Mucosa of rectum (tissue), 2 donors: ENCODE measurements around the gene ABAT.

Experiments used
- H3K27ac ChIP-seq, 2 donors: one replicate each; pipeline ENCODE4 v1.7.0; 2013; ENCODE audit warnings: inconsistent platforms in 2 of 2, low read depth in 2 of 2, low read length in 2 of 2
- H3K27me3 ChIP-seq, 2 donors: one replicate each; pipeline ENCODE4 v1.7.0; 2013; ENCODE audit warnings: low read length in 2 of 2; ENCODE audit not compliant: control insufficient read depth in 2 of 2, insufficient read depth in 2 of 2
- H3K36me3 ChIP-seq, 2 donors: one replicate each; pipeline ENCODE4 v1.7.0; 2013; ENCODE audit warnings: low read length in 2 of 2; ENCODE audit not compliant: control insufficient read depth in 2 of 2, insufficient read depth in 2 of 2
- H3K4me1 ChIP-seq, 2 donors: one replicate each; pipeline ENCODE4 v1.7.0; 2013; ENCODE audit warnings: low read length in 2 of 2, mild to moderate bottlenecking in 1 of 2; ENCODE audit not compliant: control insufficient read depth in 2 of 2, insufficient read depth in 2 of 2
- H3K4me3 ChIP-seq, 2 donors: one replicate each; pipeline ENCODE4 v1.7.0; 2013; ENCODE audit warnings: low read length in 2 of 2
- H3K9ac ChIP-seq, 2 donors: one replicate each; pipeline ENCODE4 v1.7.0; 2013; ENCODE audit warnings: low read length in 2 of 2, low read depth in 1 of 2, mild to moderate bottlenecking in 1 of 2
- H3K9me3 ChIP-seq, 2 donors: one replicate each; pipeline ENCODE4 v1.7.0; 2013; ENCODE audit warnings: low read length in 2 of 2; ENCODE audit not compliant: control insufficient read depth in 2 of 2
- donor health status: healthy.
- donor health status: Normal muscosa, but diverticular disease.

Gene ABAT

GRCh38 chr16:8761078-8761477 lies 86.7 kb downstream of the ABAT start:
- Histone ChIP-seq H3K27ac (no peak overlapping the region), H3K9me3 (no peaks in the 10 kb centered on the region), H3K9ac (no peak overlapping the region), H3K4me1 (no peaks in the 10 kb centered on the region), H3K4me3 (no peak overlapping the region), H3K27me3 (no peaks in the 10 kb centered on the region), H3K36me3 (peaks cover 0 to 9% of the 10 kb centered on the region in 2 donors)

GRCh38 chr16:8762254-8762653 lies 87.8 kb downstream of the ABAT start:
- peaks cover 0 to 9% of the 10 kb centered on the region in 2 donors for H3K36me3 ChIP-seq
- H3K27me3 ChIP-seq = no peaks in the 10 kb centered on the region
- no peak overlapping the region for H3K4me3 ChIP-seq
- no peaks in the 10 kb centered on the region for H3K4me1 ChIP-seq
- no peaks in the 10 kb centered on the region for H3K9me3 ChIP-seq
- H3K27ac ChIP-seq = no peak overlapping the region
- no peak overlapping the region for H3K9ac ChIP-seq

DNA sequence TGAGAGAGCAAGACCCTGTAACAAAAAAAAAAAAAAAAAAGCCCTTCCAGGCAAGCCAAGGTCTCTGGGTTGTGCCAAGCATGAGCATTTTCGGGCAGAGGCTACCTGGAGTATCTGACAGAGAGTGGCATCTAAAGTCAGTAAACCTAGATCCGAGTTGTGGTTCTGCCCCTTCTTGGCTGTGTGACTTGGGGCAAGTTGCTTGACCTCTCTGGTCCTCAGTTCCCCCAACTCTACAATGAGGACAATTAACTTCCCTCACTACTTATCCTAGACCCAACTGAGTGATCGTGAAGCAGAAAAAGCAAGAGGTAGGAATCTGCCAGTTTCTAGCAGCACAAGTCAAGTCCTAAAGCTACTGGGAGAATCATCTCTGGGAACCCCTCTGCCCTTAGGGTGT lies 88.7 kb downstream of the ABAT start:
- Histone ChIP-seq H3K9me3 (no peaks in the 10 kb centered on the region), H3K27me3 (no peaks in the 10 kb centered on the region), H3K9ac (no peak overlapping the region), H3K4me3 (no peak overlapping the region), H3K36me3 (peaks cover 0 to 11% of the 10 kb centered on the region in 2 donors), H3K4me1 (no peaks in the 10 kb centered on the region), H3K27ac (no peak overlapping the region)

- Histone ChIP-seq H3K9ac (no peak overlapping the region), H3K9me3 (no peaks in the 10 kb centered on the region), H3K27me3 (no peaks in the 10 kb centered on the region), H3K27ac (no peak overlapping the region), H3K4me1 (no peaks in the 10 kb centered on the region), H3K36me3 (peaks cover 0 to 17% of the 10 kb centered on the region in 2 donors), H3K4me3 (no peak overlapping the region)
Measured at GRCh38 chr16:8763899-8764298, 89.5 kb downstream of the ABAT start.

DNA sequence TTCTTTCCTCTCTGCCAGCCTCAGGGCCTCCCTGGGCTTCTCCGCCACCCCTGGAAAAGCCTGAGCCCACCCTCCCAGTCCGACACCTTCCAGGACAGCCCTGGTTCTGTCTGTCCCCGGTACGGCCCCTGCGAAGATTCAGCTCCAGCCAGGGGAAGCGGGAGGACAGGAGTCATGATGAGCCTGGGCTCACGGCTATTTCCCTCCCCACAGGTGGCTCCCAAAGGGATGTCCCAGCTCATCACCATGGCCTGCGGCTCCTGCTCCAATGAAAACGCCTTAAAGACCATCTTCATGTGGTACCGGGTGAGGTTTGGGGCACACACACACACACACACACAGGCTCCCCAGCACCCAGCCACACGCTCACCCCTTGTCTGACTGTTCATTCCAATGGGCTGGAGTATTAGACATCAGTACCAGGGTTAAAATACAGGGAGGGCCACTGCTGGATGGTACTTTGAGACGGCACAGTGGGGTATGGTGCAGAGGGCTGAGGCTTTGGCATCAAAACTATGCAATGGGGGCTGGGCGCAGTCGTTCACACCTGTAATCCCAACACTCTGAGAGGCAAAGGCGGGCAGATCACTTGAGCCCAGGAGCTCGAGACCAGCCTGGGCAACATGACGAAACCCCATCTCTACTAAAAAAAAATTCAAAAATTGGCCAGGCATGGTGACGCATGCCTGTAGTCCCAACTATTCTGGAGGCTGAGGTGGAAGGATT lies 90.3 kb downstream of the ABAT start:
- no peak overlapping the region for H3K27ac ChIP-seq
- H3K36me3 ChIP-seq = peaks cover 0 to 18% of the 10 kb centered on the region in 2 donors
- no peaks in the 10 kb centered on the region for H3K4me1 ChIP-seq
- H3K9ac ChIP-seq = no peak overlapping the region
- H3K27me3 ChIP-seq = no peaks in the 10 kb centered on the region
- no peak overlapping the region for H3K4me3 ChIP-seq
- no peaks in the 10 kb centered on the region for H3K9me3 ChIP-seq

- no peaks in the 10 kb centered on the region for H3K9me3 ChIP-seq
- no peaks in the 10 kb centered on the region for H3K27me3 ChIP-seq
- H3K27ac ChIP-seq = no peak overlapping the region
- H3K4me1 ChIP-seq = no peaks in the 10 kb centered on the region
- H3K36me3 ChIP-seq = peaks cover 0 to 16% of the 10 kb centered on the region in 2 donors
- no peak overlapping the region for H3K9ac ChIP-seq
- H3K4me3 ChIP-seq = no peak overlapping the region
Measured at GRCh38 chr16:8767176-8767575, 92.8 kb downstream of the ABAT start.

GRCh38 chr16:8768283-8768682 lies 93.9 kb downstream of the ABAT start:
- Histone ChIP-seq H3K9me3 (no peaks in the 10 kb centered on the region), H3K4me1 (no peaks in the 10 kb centered on the region), H3K4me3 (no peak overlapping the region), H3K27me3 (no peaks in the 10 kb centered on the region), H3K36me3 (peaks cover 0 to 19% of the 10 kb centered on the region in 2 donors), H3K9ac (no peak overlapping the region), H3K27ac (no peak overlapping the region)

DNA sequence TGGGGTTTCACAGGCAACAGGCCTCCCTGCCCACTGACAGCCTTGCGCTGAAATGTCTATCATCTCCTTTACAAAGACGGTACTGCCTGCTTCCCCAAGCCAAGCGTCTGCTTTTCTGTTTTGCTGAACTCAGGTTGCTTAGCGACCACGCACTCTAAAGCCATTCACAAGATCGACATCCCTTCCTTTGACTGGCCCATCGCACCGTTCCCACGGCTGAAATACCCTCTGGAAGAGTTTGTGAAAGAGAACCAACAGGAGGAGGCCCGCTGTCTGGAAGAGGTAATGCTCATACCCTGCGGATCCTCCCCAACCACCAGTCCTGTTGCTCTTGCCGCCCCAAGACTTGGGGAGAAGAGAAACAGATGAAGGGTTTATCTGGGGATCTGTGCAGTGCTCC lies 94.3 kb downstream of the ABAT start:
- Histone ChIP-seq H3K27ac (no peak overlapping the region), H3K4me1 (no peaks in the 10 kb centered on the region), H3K4me3 (no peak overlapping the region), H3K9me3 (no peaks in the 10 kb centered on the region), H3K27me3 (no peaks in the 10 kb centered on the region), H3K9ac (no peak overlapping the region), H3K36me3 (peaks cover 0 to 19% of the 10 kb centered on the region in 2 donors)

DNA sequence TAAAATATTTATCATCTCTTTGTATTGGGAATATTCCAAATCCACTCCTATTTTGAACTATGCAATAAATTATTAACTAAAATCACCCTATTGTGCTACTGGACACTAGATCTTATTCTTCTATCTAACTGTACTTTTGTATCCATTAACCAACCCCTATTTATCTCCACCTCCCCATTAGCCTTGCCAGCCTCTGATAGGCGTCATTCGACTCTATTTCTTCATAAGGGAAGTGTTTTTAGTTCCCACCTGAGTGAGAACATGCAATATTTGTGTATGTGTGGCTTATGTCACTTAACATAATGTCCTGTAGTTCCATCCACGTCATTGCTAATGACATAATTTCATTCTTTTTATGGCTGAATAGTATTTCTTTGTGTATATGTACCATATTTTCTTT lies 99.1 kb downstream of the ABAT start:
- Histone ChIP-seq H3K36me3 (peaks cover 0 to 19% of the 10 kb centered on the region in 2 donors), H3K9ac (no peak overlapping the region), H3K4me3 (no peak overlapping the region), H3K27ac (no peak overlapping the region), H3K9me3 (no peaks in the 10 kb centered on the region), H3K4me1 (no peaks in the 10 kb centered on the region), H3K27me3 (no peaks in the 10 kb centered on the region)

- Histone ChIP-seq H3K36me3 (peaks cover 0 to 15% of the 10 kb centered on the region in 2 donors), H3K9ac (no peak overlapping the region), H3K27ac (no peak overlapping the region), H3K27me3 (no peaks in the 10 kb centered on the region), H3K9me3 (no peaks in the 10 kb centered on the region), H3K4me1 (no peaks in the 10 kb centered on the region), H3K4me3 (no peak overlapping the region)
Measured at GRCh38 chr16:8774208-8774607, 99.8 kb downstream of the ABAT start.
